HepG2 (cell line): Measurements from ENCODE around the gene CCT5. TPM values are rescaled to one million over a fixed set of nuclear protein-coding genes. Genes with fewer than 3 reads are reported as not detected.

ENCODE experiments used
- ARID4A ChIP-seq: sonication (generic); formaldehyde crosslinking; IDR thresholded peaks from 2 replicates; pipeline ENCODE4 v1.5.0; 2020; ENCODE audit warnings: mild to moderate bottlenecking, missing genetic modification reagents, borderline replicate concordance
- BCLAF1 ChIP-seq: fragments of 450-650 bp; IDR thresholded peaks from 2 replicates; pipeline ENCODE4 v1.6.1; 2017; ENCODE audit warnings: mild to moderate bottlenecking
- CREBL2 ChIP-seq: sonication (generic); formaldehyde crosslinking; IDR thresholded peaks from 2 replicates; pipeline ENCODE4 v1.8.1; 2023; ENCODE audit warnings: missing genetic modification reagents, mild to moderate bottlenecking, borderline replicate concordance
- IKZF5 ChIP-seq: IDR thresholded peaks from 2 replicates; pipeline ENCODE4 v1.6.1; 2018; ENCODE audit warnings: missing genetic modification reagents, mild to moderate bottlenecking, missing compliant biosample characterization
- NKX3-1 ChIP-seq: sonication (generic); formaldehyde crosslinking; IDR thresholded peaks from 2 replicates; pipeline ENCODE4 v1.5.0; 2020; ENCODE audit warnings: missing genetic modification reagents
- PAF1 ChIP-seq: IDR thresholded peaks from 2 replicates; pipeline ENCODE4 v1.6.1; 2016; ENCODE audit warnings: missing genetic modification reagents, missing compliant biosample characterization
- ZBTB4 ChIP-seq: sonication (generic); formaldehyde crosslinking; IDR thresholded peaks from 2 replicates; pipeline ENCODE4 v1.4.0; 2020; ENCODE audit warnings: missing genetic modification reagents, mild to moderate bottlenecking, borderline replicate concordance
- ZKSCAN5 ChIP-seq: sonication (generic); formaldehyde crosslinking; IDR thresholded peaks from 2 replicates; pipeline ENCODE4 v1.5.1; 2020; ENCODE audit warnings: mild to moderate bottlenecking, missing genetic modification reagents
- ZNF333 ChIP-seq: sonication (generic); formaldehyde crosslinking; IDR thresholded peaks from 2 replicates; pipeline ENCODE4 v1.4.0; 2020; ENCODE audit warnings: mild to moderate bottlenecking, missing genetic modification reagents, borderline replicate concordance
- ZNF33B ChIP-seq: sonication (generic); formaldehyde crosslinking; IDR thresholded peaks from 2 replicates; pipeline ENCODE4 v1.5.1; 2020; ENCODE audit warnings: mild to moderate bottlenecking, missing genetic modification reagents
- ZNF564 ChIP-seq: sonication (generic); formaldehyde crosslinking; IDR thresholded peaks from 2 replicates; pipeline ENCODE4 v1.8.1; 2023; ENCODE audit warnings: mild to moderate bottlenecking, missing genetic modification reagents
- polyA plus RNA-seq, 8 experiments: library from polyadenylated mRNA; depleted of rRNA in 3 of 8; stranded (reverse) in 7 of 8; unstranded in 1 of 8; fragments of >200 nt; fragmentation: Illumina TruSeq in 4 of 8; extraction: Trizol in 4 of 8; gene quantifications; 2 replicates each; pipeline versions ENCODE4 v1.2.1 to v1.2.3, GENCODE V29; 2011 to 2016; ENCODE audit warnings: low read depth in 4 of 8, missing spikeins in 1 of 8, mixed read lengths in 1 of 8; ENCODE audit not compliant: insufficient read depth in 1 of 8
- total RNA-seq, 5 experiments: library from RNA; depleted of rRNA; stranded (reverse); fragments of >200 nt; fragmentation: Illumina TruSeq; extraction: Trizol; gene quantifications; 2 replicates each; pipeline ENCODE4 v1.2.3, GENCODE V29; 2016; ENCODE audit warnings: low read depth in 1 of 5

Gene CCT5
- total and polyA plus RNA-seq, 2 of the 13 experiments (the other 11 are each of a cell fraction or from before 2014, with no cell fraction given), result 319 to 708 TPM

- TF ChIP-seq ZBTB4 (CRISPR knock-in tag) (no peak), BCLAF1 (no peak), ZNF33B (CRISPR knock-in tag) (no peak), CREBL2 (CRISPR knock-in tag) (no peak), ARID4A (CRISPR knock-in tag) (no peak), NKX3-1 (CRISPR knock-in tag) (no peak), PAF1 (CRISPR knock-in tag) (peak; percentile 53; the same call in 1 of the 2 replicates), IKZF5 (no peak), ZKSCAN5 (CRISPR knock-in tag) (no peak), ZNF333 (CRISPR knock-in tag) (no peak), ZNF564 (CRISPR knock-in tag) (no peak)
- TF ChIP-seq, all 625 proteins: peak for 7
These were observed 15.4 kb downstream of the CCT5 start (continued) for GRCh38 chr5:10265245-10266109.
